Gastroesophageal sphincter (tissue), 4 donors: ENCODE results near the gene RUNX2. TPM values are rescaled to one million over a fixed set of nuclear protein-coding genes. Genes with fewer than 3 reads are reported as not detected.
"Not testable (repeated sequence)": the region's sequence is repeated elsewhere in the genome, so short reads cannot be mapped to it uniquely, and the experiment has no call there.

Experiments used
- ATAC-seq: fragments of 150-250 bp; one replicate; pipeline ENCODE4 v1.9.1; 2016; ENCODE audit warnings: mild to moderate bottlenecking, moderate library complexity
- H3K27ac ChIP-seq, 4 donors: fragments of 200-600 bp; sonication (generic) in 3 of 4; 1 replicate in 3 of 4; 2 replicates in 1 of 4; pipeline ENCODE4 v1.5.1; 2016 to 2019
- H3K27me3 ChIP-seq: fragments of 200-600 bp; sonication (generic); one replicate; pipeline ENCODE4 v1.5.1; 2019
- H3K36me3 ChIP-seq, 2 donors: fragments of 200-600 bp; sonication (generic); one replicate each; pipeline ENCODE4 v1.5.1; 2019; ENCODE audit warnings: control low read depth in 1 of 2
- H3K4me1 ChIP-seq, 3 donors: fragments of 200-600 bp; sonication (generic); 1 replicate in 2 of 3; 2 replicates in 1 of 3; pipeline ENCODE4 v1.5.1; 2016 to 2019; ENCODE audit warnings: control low read depth in 2 of 3
- H3K4me3 ChIP-seq, 2 donors: fragments of 200-600 bp; sonication (generic); one replicate each; pipeline ENCODE4 v1.5.1; 2019; ENCODE audit warnings: mild to moderate bottlenecking in 1 of 2, moderate library complexity in 1 of 2
- H3K9me3 ChIP-seq, 3 donors: fragments of 200-600 bp; sonication (generic); one replicate each; pipeline ENCODE4 v1.5.1; 2017 to 2019; ENCODE audit warnings: control low read depth in 2 of 3
- CTCF ChIP-seq, 4 experiments: fragments of 200-600 bp in 2 of 4; fragments of 450-650 bp in 2 of 4; sonication (generic) in 1 of 4; IDR thresholded peaks; one replicate each; pipeline ENCODE4 v1.5.1; 2017 to 2019; ENCODE audit warnings: antibody characterized with exemption in 4 of 4, mild to moderate bottlenecking in 2 of 4, moderate library complexity in 2 of 4
- EP300 ChIP-seq: sonication (generic); formaldehyde crosslinking; IDR thresholded peaks from one replicate; pipeline ENCODE4 v1.6.1; 2017; ENCODE audit warnings: antibody characterized with exemption, mild to moderate bottlenecking
- POLR2A ChIP-seq, 2 donors: fragments of 450-650 bp; IDR thresholded peaks; one replicate each; pipeline ENCODE4 v1.6.1; 2017; ENCODE audit warnings: antibody characterized with exemption in 2 of 2, mild to moderate bottlenecking in 2 of 2, moderate library complexity in 1 of 2
- POLR2AphosphoS5 ChIP-seq: sonication (generic); formaldehyde crosslinking; IDR thresholded peaks from one replicate; pipeline ENCODE4 v1.6.1; 2017; ENCODE audit warnings: antibody characterized with exemption
- WGBS, 2 donors: methylation state at CpG; one replicate each; pipeline ENCODE4 v1.1.5; 2018; ENCODE audit warnings: low coverage in 1 of 2; 5-methylcytosine and 5-hydroxymethylcytosine counted together
- total RNA-seq, 4 donors: library from RNA; depleted of rRNA; stranded (reverse); fragments of >200 nt; gene quantifications; one replicate each; pipeline ENCODE4 v1.1.0, GENCODE V29; 2016

Gene RUNX2
- total RNA-seq, result under 1 TPM; 0.16 to 0.94 (median 0.65) TPM

GRCh38 chr6:45327956-45328522, at the start of gene RUNX2:
RUNX2 (plus strand) TSS chr6:45328330; CDS start chr6:45328727, 397 bp downstream.
- ATAC-seq, result no peak
- TF ChIP-seq CTCF (IDR thresholded peaks at IDR 0.05) (no peak), POLR2A (IDR thresholded peaks at IDR 0.05) (no peak), EP300 (no peak), POLR2AphosphoS5 (no peak)
- Histone ChIP-seq H3K27ac (no peak within 1 kb of the TSS), H3K4me1 (peaks cover 0 to 8% (median 0%) of the 10 kb centered on the region in 3 donors), H3K36me3 (no peaks in the 10 kb centered on the region), H3K9me3 (no peaks in the 10 kb centered on the region), H3K27me3 (no peaks in the 10 kb centered on the region), H3K4me3 (no peak within 1 kb of the TSS)
- WGBS, 2 donors, result 58 to 100% methylated on average over 1 to 5 of the region's 5 CpGs

- no peak overlapping the region for H3K4me3 ChIP-seq
- peaks cover 0 to 5% (median 0%) of the 10 kb centered on the region in 3 donors for H3K9me3 ChIP-seq
- no peaks in the 10 kb centered on the region for H3K36me3 ChIP-seq
- no peaks in the 10 kb centered on the region for H3K27me3 ChIP-seq
- TF ChIP-seq EP300, result no peak
- no peak for TF ChIP-seq POLR2AphosphoS5
- TF ChIP-seq POLR2A (IDR thresholded peaks at IDR 0.05), result no peak
- no peak for TF ChIP-seq CTCF (IDR thresholded peaks at IDR 0.05)
- no peaks in the 10 kb centered on the region for H3K4me1 ChIP-seq
- no peak for ATAC-seq
- WGBS, 2 donors, result 45 to 64% methylated on average over 1 of the region's 1 CpG
- no peak overlapping the region for H3K27ac ChIP-seq
These were observed 49.8 kb upstream of the RUNX2 start for GRCh38 chr6:45278367-45278766.

- H3K27ac ChIP-seq, H3K36me3 ChIP-seq, H3K4me3 ChIP-seq, H3K9me3 ChIP-seq, H3K27me3 ChIP-seq, ATAC-seq, H3K4me1 ChIP-seq: not testable (repeated sequence)
- 100% methylated on average over 1 to 3 of the region's 3 CpGs for WGBS, 2 donors
These were observed 41.4 kb upstream of the RUNX2 start for GRCh38 chr6:45286707-45287106.

- no peaks in the 10 kb centered on the region for H3K4me1 ChIP-seq
- no peaks in the 10 kb centered on the region for H3K27me3 ChIP-seq
- H3K27ac ChIP-seq, result no peak overlapping the region
- WGBS, 2 donors, result 94 to 95% methylated on average over 4 to 5 of the region's 5 CpGs
- H3K36me3 ChIP-seq, result no peaks in the 10 kb centered on the region
- H3K4me3 ChIP-seq, result no peak overlapping the region
- TF ChIP-seq POLR2A (IDR thresholded peaks at IDR 0.05), result no peak
- no peak for TF ChIP-seq POLR2AphosphoS5
- no peak for TF ChIP-seq CTCF (IDR thresholded peaks at IDR 0.05)
- no peak for TF ChIP-seq EP300
- ATAC-seq, result no peak
- peaks cover 0 to 2% (median 0%) of the 10 kb centered on the region in 3 donors for H3K9me3 ChIP-seq
These were observed 38.2 kb upstream of the RUNX2 start for GRCh38 chr6:45289751-45290514.

GRCh38 chr6:45293306-45293705, 34.8 kb upstream of the RUNX2 start:
- TF ChIP-seq POLR2A (IDR thresholded peaks at IDR 0.05), result no peak
- TF ChIP-seq CTCF (IDR thresholded peaks at IDR 0.05), result no peak
- no peak for TF ChIP-seq EP300
- TF ChIP-seq POLR2AphosphoS5, result no peak
- Histone ChIP-seq H3K27me3 (no peaks in the 10 kb centered on the region), H3K27ac (no peak overlapping the region), H3K4me1 (no peaks in the 10 kb centered on the region), H3K36me3 (no peaks in the 10 kb centered on the region), H3K9me3 (peaks cover 0 to 4% (median 0%) of the 10 kb centered on the region in 3 donors), H3K4me3 (no peak overlapping the region)
- no peak for ATAC-seq
- 89 to 100% methylated on average over 1 to 3 of the region's 3 CpGs for WGBS, 2 donors

GRCh38 chr6:45294065-45294701, 33.9 kb upstream of the RUNX2 start:
- H3K36me3 ChIP-seq, result not testable (repeated sequence)
- WGBS, 2 donors, result 22% methylated on average over 1 of the region's 1 CpG; no CpG with 5 or more reads in 1 of the 2 donors

More at GRCh38 chr6:45294065-45294701, 33.9 kb upstream of the RUNX2 start:
- not testable (repeated sequence) for ATAC-seq, H3K27ac ChIP-seq, H3K9me3 ChIP-seq, H3K4me3 ChIP-seq, H3K27me3 ChIP-seq, H3K4me1 ChIP-seq
